Measurements from ENCODE around the gene C5AR2. TPM values are rescaled to one million over a fixed set of nuclear protein-coding genes. Genes with fewer than 3 reads are reported as not detected.

Gene C5AR2
- total and polyA plus RNA-seq, 2 donors (not counting 1 experiment from before 2014, with no cell fraction given): under 0.01 to 0.08 TPM

DNA sequence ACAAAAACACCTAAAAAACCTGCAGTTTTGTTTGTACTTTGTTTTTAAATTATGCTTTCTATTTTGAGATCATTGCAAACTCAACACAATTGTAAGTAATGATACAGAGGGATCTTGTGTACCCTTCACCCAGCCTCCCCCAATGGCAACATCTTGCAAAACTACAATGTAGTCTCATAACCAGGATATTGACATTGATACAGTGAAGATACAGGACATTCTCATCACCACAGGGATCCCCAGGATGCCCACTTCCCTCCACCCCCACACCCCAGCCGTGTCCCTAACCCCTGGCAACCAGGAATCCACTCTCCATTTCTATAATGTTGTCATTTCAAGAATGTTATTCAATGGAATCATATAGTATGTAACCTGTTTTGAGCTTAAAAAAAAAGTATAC lies 10.3 kb upstream of the C5AR2 start:
- H3K79me2 ChIP-seq (ENCODE audit: control insufficient read depth, insufficient read depth, low read length): no peaks in the 10 kb centered on the region
- no peak overlapping the region for H2AFZ ChIP-seq (ENCODE audit: low read length)
- DNase-seq (ENCODE audit: low read depth in 2 of 2): no peak
- no peak overlapping the region for H3K27ac ChIP-seq (ENCODE audit: insufficient read depth, low read length)
- no peak overlapping the region for H3K4me2 ChIP-seq (ENCODE audit: extremely low read depth, insufficient read depth, low read length)
- no peaks in the 10 kb centered on the region for H3K9me3 ChIP-seq (ENCODE audit: control insufficient read depth, insufficient read depth, low read depth, low read length)
- H3K27me3 ChIP-seq (ENCODE audit: control insufficient read depth, insufficient read depth, low read length): peaks cover 11% of the 10 kb centered on the region
- no peaks in the 10 kb centered on the region for H3K36me3 ChIP-seq (ENCODE audit: control insufficient read depth, insufficient read depth, low read length)
- no peaks in the 10 kb centered on the region for H4K20me1 ChIP-seq (ENCODE audit: control insufficient read depth, extremely low read depth, insufficient read depth, low read length)
- no peak overlapping the region for H3K9ac ChIP-seq (ENCODE audit: insufficient read depth, low read length)
- TF ChIP-seq, protein P1, sequence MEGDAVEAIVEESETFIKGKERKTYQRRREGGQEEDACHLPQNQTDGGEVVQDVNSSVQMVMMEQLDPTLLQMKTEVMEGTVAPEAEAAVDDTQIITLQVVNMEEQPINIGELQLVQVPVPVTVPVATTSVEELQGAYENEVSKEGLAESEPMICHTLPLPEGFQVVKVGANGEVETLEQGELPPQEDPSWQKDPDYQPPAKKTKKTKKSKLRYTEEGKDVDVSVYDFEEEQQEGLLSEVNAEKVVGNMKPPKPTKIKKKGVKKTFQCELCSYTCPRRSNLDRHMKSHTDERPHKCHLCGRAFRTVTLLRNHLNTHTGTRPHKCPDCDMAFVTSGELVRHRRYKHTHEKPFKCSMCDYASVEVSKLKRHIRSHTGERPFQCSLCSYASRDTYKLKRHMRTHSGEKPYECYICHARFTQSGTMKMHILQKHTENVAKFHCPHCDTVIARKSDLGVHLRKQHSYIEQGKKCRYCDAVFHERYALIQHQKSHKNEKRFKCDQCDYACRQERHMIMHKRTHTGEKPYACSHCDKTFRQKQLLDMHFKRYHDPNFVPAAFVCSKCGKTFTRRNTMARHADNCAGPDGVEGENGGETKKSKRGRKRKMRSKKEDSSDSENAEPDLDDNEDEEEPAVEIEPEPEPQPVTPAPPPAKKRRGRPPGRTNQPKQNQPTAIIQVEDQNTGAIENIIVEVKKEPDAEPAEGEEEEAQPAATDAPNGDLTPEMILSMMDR (conservative IDR thresholded peaks at IDR 0.05 in 1 of 2, IDR thresholded peaks at IDR 0.05 in 1 of 2; ENCODE audit: low read depth in 1 of 2, low read length in 2 of 2): no peak
- TF ChIP-seq EZH2 (IDR thresholded peaks at IDR 0.05; ENCODE audit: low read length, missing control alignments): no peak
- no peak overlapping the region for H3K4me3 ChIP-seq (replicated peaks in 1 of 4; ENCODE audit: control extremely low read depth in 1 of 4, insufficient read depth in 1 of 4, low read depth in 3 of 4, low read length in 4 of 4)
- no peaks in the 10 kb centered on the region for H3K4me1 ChIP-seq (ENCODE audit: control insufficient read depth, extremely low read depth, insufficient read depth, low read length)

DNA sequence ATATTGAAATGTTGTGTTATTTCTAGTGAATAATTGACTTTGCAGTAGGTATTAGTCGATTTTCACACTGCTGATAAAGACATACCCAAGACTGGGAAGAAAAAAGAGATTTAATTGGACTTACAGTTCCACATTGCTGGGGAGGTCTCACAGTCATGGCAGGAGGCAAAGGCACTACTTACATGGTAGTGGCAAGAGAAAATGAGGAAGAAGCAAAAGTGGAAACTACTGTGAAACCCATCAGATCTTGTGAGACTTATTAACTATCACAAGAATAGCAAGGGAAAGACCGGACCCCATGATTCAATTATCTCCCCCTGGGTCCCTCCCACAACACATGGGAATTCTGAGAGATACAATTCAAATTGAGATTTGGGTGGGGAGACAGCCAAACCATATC lies 9.9 kb upstream of the C5AR2 start:
- Histone ChIP-seq H3K79me2 (ENCODE audit: control insufficient read depth, insufficient read depth, low read length) (no peaks in the 10 kb centered on the region), H3K4me1 (ENCODE audit: control insufficient read depth, extremely low read depth, insufficient read depth, low read length) (no peaks in the 10 kb centered on the region), H2AFZ (ENCODE audit: low read length) (no peak overlapping the region), H3K27ac (ENCODE audit: insufficient read depth, low read length) (no peak overlapping the region), H3K4me3 (replicated peaks in 1 of 4; ENCODE audit: control extremely low read depth in 1 of 4, insufficient read depth in 1 of 4, low read depth in 3 of 4, low read length in 4 of 4) (no peak overlapping the region), H3K36me3 (ENCODE audit: control insufficient read depth, insufficient read depth, low read length) (no peaks in the 10 kb centered on the region), H4K20me1 (ENCODE audit: control insufficient read depth, extremely low read depth, insufficient read depth, low read length) (no peaks in the 10 kb centered on the region), H3K9ac (ENCODE audit: insufficient read depth, low read length) (no peak overlapping the region), H3K27me3 (ENCODE audit: control insufficient read depth, insufficient read depth, low read length) (peaks cover 11% of the 10 kb centered on the region), H3K9me3 (ENCODE audit: control insufficient read depth, insufficient read depth, low read depth, low read length) (no peaks in the 10 kb centered on the region), H3K4me2 (ENCODE audit: extremely low read depth, insufficient read depth, low read length) (no peak overlapping the region)
- no peak for TF ChIP-seq EZH2 (IDR thresholded peaks at IDR 0.05; ENCODE audit: low read length, missing control alignments)
- TF ChIP-seq, protein P1 (conservative IDR thresholded peaks at IDR 0.05 in 1 of 2, IDR thresholded peaks at IDR 0.05 in 1 of 2; ENCODE audit: low read depth in 1 of 2, low read length in 2 of 2): no peak
- no peak for DNase-seq (ENCODE audit: low read depth in 2 of 2)

DNA sequence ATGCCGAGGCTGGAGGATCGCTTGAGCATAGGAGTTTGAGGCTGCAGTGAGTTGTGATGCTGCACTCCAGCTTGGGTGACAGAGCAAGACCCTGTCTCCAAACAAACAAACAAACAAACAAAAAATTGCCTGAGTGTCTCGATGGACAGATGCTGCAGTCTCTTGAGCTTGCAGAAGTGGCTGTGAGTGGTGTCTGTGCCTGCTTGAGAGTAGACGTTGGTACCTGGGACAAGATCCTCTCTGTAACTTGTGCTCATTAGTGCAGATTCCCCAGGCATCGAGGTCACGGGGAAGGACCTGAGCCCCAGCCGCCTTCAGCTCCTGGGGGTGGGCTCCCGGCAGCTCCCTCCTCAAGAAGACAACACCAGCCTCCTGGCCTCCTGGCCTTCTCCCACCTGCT lies 8.6 kb upstream of the C5AR2 start:
- Histone ChIP-seq H3K9ac (ENCODE audit: insufficient read depth, low read length) (no peak overlapping the region), H3K79me2 (ENCODE audit: control insufficient read depth, insufficient read depth, low read length) (no peaks in the 10 kb centered on the region), H3K36me3 (ENCODE audit: control insufficient read depth, insufficient read depth, low read length) (no peaks in the 10 kb centered on the region), H3K9me3 (ENCODE audit: control insufficient read depth, insufficient read depth, low read depth, low read length) (no peaks in the 10 kb centered on the region), H3K4me2 (ENCODE audit: extremely low read depth, insufficient read depth, low read length) (no peak overlapping the region), H3K4me1 (ENCODE audit: control insufficient read depth, extremely low read depth, insufficient read depth, low read length) (no peaks in the 10 kb centered on the region), H2AFZ (ENCODE audit: low read length) (no peak overlapping the region), H4K20me1 (ENCODE audit: control insufficient read depth, extremely low read depth, insufficient read depth, low read length) (no peaks in the 10 kb centered on the region), H3K4me3 (replicated peaks in 1 of 4; ENCODE audit: control extremely low read depth in 1 of 4, insufficient read depth in 1 of 4, low read depth in 3 of 4, low read length in 4 of 4) (no peak overlapping the region), H3K27ac (ENCODE audit: insufficient read depth, low read length) (no peak overlapping the region), H3K27me3 (ENCODE audit: control insufficient read depth, insufficient read depth, low read length) (peaks cover 11% of the 10 kb centered on the region)
- no peak for DNase-seq (ENCODE audit: low read depth in 2 of 2)
- TF ChIP-seq EZH2 (IDR thresholded peaks at IDR 0.05; ENCODE audit: low read length, missing control alignments): no peak
- TF ChIP-seq, protein P1 (conservative IDR thresholded peaks at IDR 0.05 in 1 of 2, IDR thresholded peaks at IDR 0.05 in 1 of 2; ENCODE audit: low read depth in 1 of 2, low read length in 2 of 2): no peak

Measured in fibroblast of lung (primary cell).